Astrocyte (in vitro differentiated cells and primary cell): ENCODE measurements around the gene TIMM9. TPM values are rescaled to one million over a fixed set of nuclear protein-coding genes. Genes with fewer than 3 reads are reported as not detected.
"Not testable (repeated sequence)": the region's sequence is repeated elsewhere in the genome, so short reads cannot be mapped to it uniquely, and the experiment has no call there.

Source experiments
- DNase-seq: peaks from one replicate; pipeline ENCODE4 v3.0.0-alpha.2; 2010; ENCODE audit warnings: low read depth
- FAIRE-seq: peaks from 2 replicates; lab custom pipeline; 2011; peaks lifted over from hg19 to GRCh38; lab: Jason Lieb, UNC
- H2AFZ ChIP-seq: 2 replicates; pipeline ENCODE4 v1.6.0; 2012; ENCODE audit warnings: low read depth, low read length, inconsistent platforms
- H3K27ac ChIP-seq: 2 replicates; pipeline ENCODE4 v1.5.1; 2011; ENCODE audit warnings: low read depth, low read length, inconsistent platforms
- H3K27me3 ChIP-seq: 2 replicates; pipeline ENCODE4 v1.6.0; 2011; ENCODE audit warnings: low read length, inconsistent platforms; ENCODE audit not compliant: insufficient read depth
- H3K36me3 ChIP-seq: 2 replicates; pipeline ENCODE4 v1.5.1; 2011; ENCODE audit warnings: low read length, inconsistent platforms; ENCODE audit not compliant: insufficient read depth
- H3K4me1 ChIP-seq: 2 replicates; pipeline ENCODE4 v1.5.1; 2011; ENCODE audit warnings: low read length, inconsistent platforms; ENCODE audit not compliant: insufficient read depth
- H3K4me2 ChIP-seq: 2 replicates; pipeline ENCODE4 v1.6.0; 2012; ENCODE audit warnings: low read length, inconsistent platforms
- H3K4me3 ChIP-seq: 2 replicates; pipeline ENCODE4 v1.5.1; 2011; ENCODE audit warnings: low read depth, mild to moderate bottlenecking, low read length, inconsistent platforms; ENCODE audit not compliant: insufficient read depth
- H3K79me2 ChIP-seq: 2 replicates; pipeline ENCODE4 v1.6.0; 2012; ENCODE audit warnings: mild to moderate bottlenecking, low read length, inconsistent platforms; ENCODE audit not compliant: insufficient read depth
- H3K9ac ChIP-seq: 2 replicates; pipeline ENCODE4 v1.6.0; 2012; ENCODE audit warnings: mild to moderate bottlenecking, low read length, inconsistent platforms
- H3K9me3 ChIP-seq: 2 replicates; pipeline ENCODE4 v1.5.1; 2012; ENCODE audit warnings: low read depth, mild to moderate bottlenecking, low read length, inconsistent platforms; ENCODE audit not compliant: insufficient read depth
- H4K20me1 ChIP-seq: 2 replicates; pipeline ENCODE4 v1.6.0; 2012; ENCODE audit warnings: low read length, inconsistent platforms; ENCODE audit not compliant: insufficient read depth
- H3K27ac Mint-ChIP-seq: one replicate; pipeline ENCODE4 v1.8.0; 2021; ENCODE audit warnings: mild to moderate bottlenecking, mixed read lengths; ENCODE audit not compliant: unreplicated experiment
- H3K27me3 Mint-ChIP-seq: one replicate; pipeline ENCODE4 v1.8.0; 2021; ENCODE audit warnings: low read depth, mixed read lengths; ENCODE audit not compliant: unreplicated experiment
- H3K36me3 Mint-ChIP-seq: one replicate; pipeline ENCODE4 v1.8.0; 2021; ENCODE audit warnings: low read depth, mixed read lengths; ENCODE audit not compliant: unreplicated experiment
- H3K4me1 Mint-ChIP-seq: one replicate; pipeline ENCODE4 v1.8.0; 2021; ENCODE audit warnings: low read depth, mixed read lengths; ENCODE audit not compliant: unreplicated experiment
- H3K4me3 Mint-ChIP-seq: one replicate; pipeline ENCODE4 v1.8.0; 2021; ENCODE audit warnings: mild to moderate bottlenecking, moderate library complexity, mixed read lengths; ENCODE audit not compliant: unreplicated experiment
- H3K9me3 Mint-ChIP-seq: one replicate; pipeline ENCODE4 v1.8.0; 2021; ENCODE audit warnings: mild to moderate bottlenecking, mixed read lengths; ENCODE audit not compliant: unreplicated experiment
- CTCF ChIP-seq: IDR thresholded peaks from 2 replicates; pipeline ENCODE4 v1.5.1; 2011; ENCODE audit warnings: low read depth, mild to moderate bottlenecking, inconsistent platforms, low read length, moderate library complexity; ENCODE audit not compliant: insufficient read depth
- EZH2 ChIP-seq: IDR thresholded peaks from 2 replicates; pipeline ENCODE4 v1.6.1; 2012; ENCODE audit warnings: mild to moderate bottlenecking, low read length, inconsistent platforms; ENCODE audit not compliant: insufficient read depth
- total RNA-seq: library from RNA; stranded (reverse); gene quantifications from 2 replicates; pipeline ENCODE4 v1.2.1, GENCODE V29; 2021

The TIMM9 gene
- total RNA-seq, 1 donor from 2014 or later: 33.1 TPM

- DNase-seq: peak; percentile 59
Observed at GRCh38 chr14:58428118-58428683, 870 bp upstream of the TIMM9 start.

GRCh38 chr14:58426670-58427280 lies 556 bp downstream of the TIMM9 start:
- Mint-ChIP-seq H3K36me3 (no peaks in the 10 kb centered on the region), H3K4me1 (peaks cover 7% of the 10 kb centered on the region), H3K4me3 (peak overlapping the region; percentile 99), H3K27ac (peak overlapping the region; percentile 99), H3K27me3 (no peaks in the 10 kb centered on the region), H3K9me3 (no peaks in the 10 kb centered on the region)
- Histone ChIP-seq H4K20me1 (no peaks in the 10 kb centered on the region), H3K4me2 (peak overlapping the region; percentile 88), H3K79me2 (peaks cover 53% of the 10 kb centered on the region), H3K4me3 (peak overlapping the region; percentile 99), H3K4me1 (peaks cover 6% of the 10 kb centered on the region), H3K9ac (peak overlapping the region; percentile 97), H2AFZ (peak overlapping the region; percentile 98), H3K27me3 (no peaks in the 10 kb centered on the region), H3K36me3 (peaks cover under 1% of the 10 kb centered on the region), H3K9me3 (no peaks in the 10 kb centered on the region), H3K27ac (peak overlapping the region; percentile 98)
- DNase-seq: peak; percentile 59
- no peak for FAIRE-seq
- TF ChIP-seq EZH2 (no peak), CTCF (no peak)

More at GRCh38 chr14:58428118-58428683, 870 bp upstream of the TIMM9 start:
- H3K9me3 ChIP-seq: no peaks in the 10 kb centered on the region
- Mint-ChIP-seq H3K4me3 (peak overlapping the region; percentile 99), H3K27me3 (no peaks in the 10 kb centered on the region), H3K4me1 (peaks cover 7% of the 10 kb centered on the region), H3K9me3 (no peaks in the 10 kb centered on the region), H3K27ac (peak overlapping the region; percentile 99), H3K36me3 (no peaks in the 10 kb centered on the region)
- TF ChIP-seq EZH2 (no peak), CTCF (no peak)
- H3K4me1 ChIP-seq: peaks cover 6% of the 10 kb centered on the region
- H3K79me2 ChIP-seq: peaks cover 53% of the 10 kb centered on the region
- no peaks in the 10 kb centered on the region for H3K27me3 ChIP-seq
- H3K4me3 ChIP-seq: peak overlapping the region; percentile 99
- peak overlapping the region; percentile 98 for H3K27ac ChIP-seq
- peak; percentile 50 for FAIRE-seq
- no peaks in the 10 kb centered on the region for H4K20me1 ChIP-seq
- H3K4me2 ChIP-seq: peak overlapping the region; percentile 88
- no peaks in the 10 kb centered on the region for H3K36me3 ChIP-seq
- H3K9ac ChIP-seq: peak overlapping the region; percentile 97
- H2AFZ ChIP-seq: peak overlapping the region; percentile 59

GRCh38 chr14:58416934-58417333 lies 10.4 kb downstream of the TIMM9 start:
- H3K4me2 ChIP-seq, H4K20me1 ChIP-seq, H3K9me3 ChIP-seq, H3K9me3 Mint-ChIP-seq, H3K27ac ChIP-seq, H3K9ac ChIP-seq, H3K27me3 ChIP-seq, H3K4me3 ChIP-seq, H2AFZ ChIP-seq, H3K4me1 ChIP-seq, H3K27me3 Mint-ChIP-seq, DNase-seq, FAIRE-seq, H3K27ac Mint-ChIP-seq, H3K4me3 Mint-ChIP-seq, H3K4me1 Mint-ChIP-seq: not testable (repeated sequence)
- peaks cover 13% of the 10 kb centered on the region for H3K36me3 Mint-ChIP-seq
- Histone ChIP-seq H3K36me3 (peaks cover 22% of the 10 kb centered on the region), H3K79me2 (peaks cover 45% of the 10 kb centered on the region)
